ENCODE measurements around the gene SPHKAP.
"Not testable (repeated sequence)": the region's sequence is repeated elsewhere in the genome, so short reads cannot be mapped to it uniquely, and the experiment has no call there.

The SPHKAP gene, protein sequence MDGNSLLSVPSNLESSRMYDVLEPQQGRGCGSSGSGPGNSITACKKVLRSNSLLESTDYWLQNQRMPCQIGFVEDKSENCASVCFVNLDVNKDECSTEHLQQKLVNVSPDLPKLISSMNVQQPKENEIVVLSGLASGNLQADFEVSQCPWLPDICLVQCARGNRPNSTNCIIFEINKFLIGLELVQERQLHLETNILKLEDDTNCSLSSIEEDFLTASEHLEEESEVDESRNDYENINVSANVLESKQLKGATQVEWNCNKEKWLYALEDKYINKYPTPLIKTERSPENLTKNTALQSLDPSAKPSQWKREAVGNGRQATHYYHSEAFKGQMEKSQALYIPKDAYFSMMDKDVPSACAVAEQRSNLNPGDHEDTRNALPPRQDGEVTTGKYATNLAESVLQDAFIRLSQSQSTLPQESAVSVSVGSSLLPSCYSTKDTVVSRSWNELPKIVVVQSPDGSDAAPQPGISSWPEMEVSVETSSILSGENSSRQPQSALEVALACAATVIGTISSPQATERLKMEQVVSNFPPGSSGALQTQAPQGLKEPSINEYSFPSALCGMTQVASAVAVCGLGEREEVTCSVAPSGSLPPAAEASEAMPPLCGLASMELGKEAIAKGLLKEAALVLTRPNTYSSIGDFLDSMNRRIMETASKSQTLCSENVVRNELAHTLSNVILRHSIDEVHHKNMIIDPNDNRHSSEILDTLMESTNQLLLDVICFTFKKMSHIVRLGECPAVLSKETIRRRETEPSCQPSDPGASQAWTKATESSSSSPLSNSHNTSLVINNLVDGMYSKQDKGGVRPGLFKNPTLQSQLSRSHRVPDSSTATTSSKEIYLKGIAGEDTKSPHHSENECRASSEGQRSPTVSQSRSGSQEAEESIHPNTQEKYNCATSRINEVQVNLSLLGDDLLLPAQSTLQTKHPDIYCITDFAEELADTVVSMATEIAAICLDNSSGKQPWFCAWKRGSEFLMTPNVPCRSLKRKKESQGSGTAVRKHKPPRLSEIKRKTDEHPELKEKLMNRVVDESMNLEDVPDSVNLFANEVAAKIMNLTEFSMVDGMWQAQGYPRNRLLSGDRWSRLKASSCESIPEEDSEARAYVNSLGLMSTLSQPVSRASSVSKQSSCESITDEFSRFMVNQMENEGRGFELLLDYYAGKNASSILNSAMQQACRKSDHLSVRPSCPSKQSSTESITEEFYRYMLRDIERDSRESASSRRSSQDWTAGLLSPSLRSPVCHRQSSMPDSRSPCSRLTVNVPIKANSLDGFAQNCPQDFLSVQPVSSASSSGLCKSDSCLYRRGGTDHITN (N-terminal part only)

DNA sequence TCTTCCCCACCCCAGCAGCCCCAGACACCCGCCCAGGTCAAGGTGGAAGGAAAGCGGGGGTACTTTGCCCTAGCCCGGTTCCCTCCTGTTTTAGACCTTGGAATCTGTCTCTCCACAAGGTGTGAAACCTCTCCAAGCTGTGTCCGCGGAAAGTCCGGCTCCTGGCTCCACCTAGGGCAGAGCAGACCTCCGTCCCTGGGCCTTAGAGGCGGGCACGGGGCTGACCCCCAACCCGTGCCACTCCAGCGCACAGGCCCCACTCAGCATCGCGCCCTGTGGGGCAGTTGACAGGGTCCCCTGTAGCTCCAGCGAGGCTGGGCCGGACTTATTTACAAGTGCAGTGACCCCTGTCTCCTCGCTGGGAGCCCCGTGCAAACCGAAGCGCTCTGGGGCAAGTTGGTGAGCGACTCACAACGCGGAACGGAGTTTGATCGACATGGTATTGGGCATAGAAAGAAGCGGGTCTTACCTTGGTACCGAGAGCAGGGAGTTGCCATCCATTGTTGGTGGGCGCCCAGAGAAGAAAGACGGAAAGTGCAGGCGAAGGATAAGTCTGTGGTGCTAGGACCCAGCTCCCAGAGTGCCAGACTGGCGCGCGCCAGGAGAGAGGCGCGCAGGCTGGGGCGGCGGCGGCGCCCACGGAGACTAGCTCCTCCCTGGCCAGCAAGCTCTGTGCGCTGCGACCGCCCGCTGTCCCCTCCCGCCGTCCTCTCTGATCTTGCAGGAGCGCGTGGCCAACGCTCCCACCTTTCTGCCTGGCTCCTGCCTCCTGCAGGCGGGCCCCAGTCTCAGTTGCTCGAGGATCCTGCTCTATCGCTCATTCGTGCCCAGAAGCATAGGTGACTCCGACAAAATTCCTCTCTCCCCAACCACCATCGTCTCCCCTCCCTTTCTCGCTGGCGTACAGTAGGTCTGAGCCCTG is at the start of gene SPHKAP:
Gene SPHKAP (minus strand): TSS at position 590 of the 922 bp plus-strand sequence. CDS start 89 bp downstream, at position 501.
- DNase-seq = no peak

DNA sequence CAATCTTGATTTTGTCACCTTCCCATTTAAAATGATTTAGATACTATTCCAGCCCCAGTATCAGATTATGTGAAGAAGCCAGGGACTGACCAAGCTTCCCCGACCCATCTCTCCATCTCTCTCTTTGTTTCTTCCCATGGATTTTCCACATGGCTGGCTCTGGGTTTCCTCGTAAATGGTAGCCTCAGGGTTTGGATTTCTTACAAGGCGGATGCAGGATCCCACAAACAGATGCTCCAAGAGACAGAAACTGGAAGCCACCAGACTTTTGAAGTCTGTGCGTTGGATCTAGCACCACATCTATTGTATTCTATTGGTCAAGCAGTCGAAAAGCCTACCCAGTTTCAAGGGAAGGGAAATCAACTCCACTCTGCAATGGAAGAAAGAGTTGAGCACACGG is 46.0 kb upstream of the SPHKAP start:
- DNase-seq = no peak

DNA sequence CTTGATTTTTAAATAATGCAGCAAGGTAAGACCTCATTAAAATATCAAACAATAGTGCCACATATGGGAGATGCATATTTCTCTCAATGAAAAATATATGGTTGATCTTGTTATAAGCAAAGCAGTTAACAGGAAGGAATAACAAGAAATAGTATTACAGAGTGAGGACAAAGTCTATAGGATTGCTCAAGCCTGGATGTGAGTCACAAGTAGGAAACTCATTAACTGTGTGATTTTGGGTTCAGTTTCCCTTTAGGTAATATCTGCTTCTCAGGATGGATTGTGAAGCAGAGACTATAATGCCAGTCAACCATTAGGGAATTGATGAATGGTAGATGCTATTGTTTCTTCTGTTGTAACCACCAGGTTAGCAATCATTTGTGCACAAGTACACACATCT is 42.9 kb upstream of the SPHKAP start:
- no peak for DNase-seq

DNA sequence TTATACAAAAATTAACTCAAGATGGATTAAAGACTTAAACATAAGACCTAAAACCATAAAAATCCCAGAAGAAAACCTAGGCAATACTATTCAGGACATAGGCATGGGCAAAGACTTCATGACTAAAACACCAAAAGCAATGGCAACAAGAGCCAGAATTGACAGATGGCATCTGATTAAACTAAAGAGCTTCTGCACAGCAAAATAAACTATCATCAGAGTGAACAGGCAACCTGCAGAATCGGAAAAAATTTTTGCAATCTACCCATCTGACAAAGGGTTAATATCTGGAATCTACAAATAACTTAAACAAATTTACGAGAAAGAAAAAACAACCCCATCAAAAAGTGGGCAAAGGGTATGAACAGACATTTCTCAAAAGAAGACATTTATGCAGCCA is 37.1 kb upstream of the SPHKAP start:
- not testable (repeated sequence) for DNase-seq

DNA sequence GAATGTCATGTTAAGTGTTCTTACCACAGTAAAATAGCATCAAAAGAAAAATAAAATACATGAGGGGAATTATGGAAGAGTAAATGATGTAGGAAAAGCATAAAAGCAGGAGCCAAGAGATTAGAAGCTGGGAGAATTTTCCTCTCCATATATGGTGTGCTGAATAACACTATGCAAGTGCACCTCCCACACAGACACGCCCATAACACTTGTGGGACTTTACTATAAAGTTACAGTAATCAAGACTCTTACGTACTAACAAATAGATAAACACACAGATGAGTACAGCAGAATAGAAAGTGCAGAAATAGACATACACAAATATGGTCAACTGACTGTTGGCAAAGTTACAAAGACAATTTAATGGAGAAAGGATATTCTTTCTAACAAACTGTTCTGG is 16.0 kb upstream of the SPHKAP start:
- no peak for DNase-seq

DNA sequence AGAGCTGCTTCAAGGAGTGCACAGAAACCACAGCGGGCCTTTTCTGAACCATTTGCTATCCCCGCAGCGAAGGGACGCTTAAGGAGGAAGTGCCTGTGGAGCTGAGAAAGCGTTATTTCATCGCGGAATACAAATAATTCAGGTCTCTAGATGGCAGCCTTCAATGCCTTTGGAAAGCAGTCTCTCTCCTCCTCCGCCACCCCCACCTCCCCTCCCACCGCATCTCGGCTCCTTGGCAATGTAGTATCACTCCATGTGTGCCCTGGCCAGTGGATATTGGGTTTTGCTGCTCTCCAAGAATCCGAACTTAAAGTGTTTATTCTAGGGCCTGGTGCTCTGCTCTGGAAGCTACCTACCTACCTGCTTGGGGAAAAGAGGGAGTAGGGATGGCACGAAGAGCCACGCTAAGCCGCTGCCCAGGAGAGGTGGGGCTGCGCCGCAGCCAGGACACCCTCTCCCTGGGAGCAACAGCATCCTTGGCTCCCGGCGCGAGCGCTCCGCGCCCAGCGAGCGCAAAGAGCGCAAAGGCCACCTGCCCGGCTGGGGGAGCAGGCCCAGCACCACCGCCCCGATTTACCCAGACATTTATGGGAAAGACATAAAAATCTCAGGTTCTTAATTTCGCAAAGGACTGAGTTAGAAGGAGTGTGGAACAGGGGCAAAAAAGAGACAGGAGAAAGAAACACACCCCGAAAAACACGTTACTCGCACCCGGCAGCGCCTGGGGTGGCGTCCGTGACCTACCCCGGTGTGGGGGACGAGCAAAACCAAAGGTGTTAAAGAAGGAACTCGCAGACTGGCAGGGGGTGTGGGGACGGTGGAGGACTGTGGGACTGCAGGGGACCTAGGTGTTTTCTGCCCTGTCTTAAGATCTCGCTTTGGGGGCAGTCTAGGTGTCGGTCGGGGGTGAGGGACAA is 1.0 kb downstream of the SPHKAP start:
- DNase-seq = no peak

DNA sequence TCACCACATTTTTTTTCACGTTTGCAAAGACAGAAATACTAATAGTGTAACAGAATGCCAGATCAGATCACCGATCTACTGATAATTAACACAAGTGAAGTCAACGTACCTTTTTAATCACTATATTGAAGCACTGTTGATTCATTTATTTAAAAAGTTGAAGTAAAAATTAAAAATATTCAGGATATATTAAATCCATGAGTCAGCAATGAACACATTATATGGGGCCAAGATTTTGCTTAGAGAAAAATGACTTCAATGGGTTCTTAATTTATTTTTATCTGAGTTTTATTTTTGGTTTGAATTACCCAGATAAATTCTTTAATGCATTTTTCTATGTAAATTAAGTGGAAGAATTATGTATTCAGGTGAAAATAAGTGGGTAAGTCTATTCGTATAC is 14.2 kb downstream of the SPHKAP start:
- DNase-seq = no peak

DNA sequence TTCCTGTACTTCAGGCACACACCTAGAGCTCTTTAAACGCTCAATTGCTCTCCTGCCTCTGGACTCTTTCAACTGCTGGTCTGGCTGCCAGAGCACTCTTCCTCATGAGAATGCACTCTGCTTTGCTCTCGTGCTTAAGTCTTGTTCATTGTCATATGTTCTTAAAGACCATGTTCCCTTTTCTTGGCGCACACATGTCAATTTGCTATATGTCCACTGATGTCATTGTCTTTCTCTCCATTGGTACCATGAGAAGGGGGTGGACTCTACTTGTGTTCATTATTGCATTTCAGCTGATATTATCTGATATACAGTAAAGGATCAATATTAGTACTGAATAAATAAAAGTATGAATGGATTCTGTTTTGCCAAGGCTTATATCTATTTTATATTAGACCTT is 16.8 kb downstream of the SPHKAP start:
- DNase-seq = no peak

DNA sequence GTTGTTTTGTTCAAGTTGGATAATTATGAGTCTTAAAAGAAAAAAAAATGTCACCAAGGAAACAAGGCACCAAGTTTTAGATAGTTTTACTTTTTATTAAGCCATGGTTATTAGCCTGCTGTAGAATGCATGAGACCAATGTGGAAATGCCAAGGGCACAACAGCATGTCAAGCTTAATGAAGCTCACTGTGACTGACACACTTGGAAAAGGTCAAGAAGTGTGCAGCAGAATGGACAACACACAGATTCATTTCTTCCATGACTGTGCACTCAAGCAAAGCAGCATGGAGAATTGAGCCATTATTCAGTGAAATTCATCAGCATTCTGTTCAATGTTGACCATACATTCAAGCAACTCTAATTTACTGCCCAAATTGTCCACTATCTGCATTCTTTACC is 23.6 kb downstream of the SPHKAP start:
- DNase-seq = no peak

DNA sequence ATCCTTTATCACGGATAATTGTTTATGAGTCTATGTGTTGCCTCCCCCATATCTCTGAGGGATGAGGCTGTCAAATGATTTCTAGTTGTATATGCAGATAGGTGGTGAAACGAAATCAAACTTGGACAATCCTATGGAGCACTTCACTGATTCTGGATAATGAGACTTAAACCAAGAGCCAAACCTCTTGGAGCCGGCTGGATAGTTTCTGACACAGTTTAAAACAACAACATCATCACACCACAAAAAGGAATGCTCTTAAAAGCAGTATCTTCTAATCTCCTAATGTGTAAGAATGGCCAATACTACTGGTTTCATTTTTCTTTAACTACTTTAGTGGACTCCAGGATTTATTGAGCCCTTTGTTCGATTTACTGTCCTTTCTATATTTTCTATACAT is 36.5 kb downstream of the SPHKAP start:
- no peak for DNase-seq

DNA sequence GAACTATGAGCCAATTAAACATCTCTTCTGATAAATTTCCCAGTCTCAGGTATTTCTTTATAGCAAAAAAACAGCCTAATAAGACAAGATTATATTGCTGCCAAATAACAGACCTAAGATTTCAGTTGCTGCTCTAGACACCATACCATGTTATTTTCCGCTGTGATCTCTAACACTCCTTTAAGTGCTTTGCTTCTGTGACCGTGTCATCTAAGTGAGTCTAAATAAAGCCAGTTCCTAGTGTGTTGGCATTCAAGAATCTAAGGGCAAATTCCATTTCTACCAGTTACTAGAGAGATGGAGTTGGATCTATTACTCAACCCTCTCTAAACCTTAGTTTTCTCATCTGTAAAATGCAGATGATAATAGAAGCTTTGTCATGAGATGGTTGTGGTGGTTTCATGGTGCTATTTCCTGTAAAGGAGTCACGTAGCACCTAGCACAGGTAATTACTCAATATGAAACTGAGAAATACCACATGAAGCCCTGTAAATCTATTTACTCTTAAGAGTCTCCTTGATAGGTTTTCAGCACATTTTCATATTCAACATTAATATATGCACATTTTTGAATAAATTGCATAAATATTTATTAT is 40.5 kb downstream of the SPHKAP start:
- DNase-seq = no peak

DNA sequence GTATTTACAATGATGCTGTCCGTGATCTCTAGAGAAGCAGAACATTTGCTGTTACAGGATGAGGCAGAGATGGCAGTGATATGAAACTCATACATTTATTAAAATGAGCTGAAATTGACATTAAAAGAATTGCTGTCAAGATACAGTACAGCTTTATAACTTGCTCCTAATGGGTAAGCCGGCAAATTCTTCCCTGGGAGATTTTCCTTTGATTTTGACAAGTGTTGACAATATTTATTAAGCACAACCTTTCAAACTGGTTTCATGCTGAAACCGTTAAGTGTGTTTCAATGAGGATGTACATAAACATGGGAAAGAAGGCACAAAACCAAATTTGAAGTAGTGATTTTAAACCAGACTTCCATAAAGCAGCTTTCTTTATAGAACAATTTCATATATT is 45.5 kb downstream of the SPHKAP start:
- no peak for DNase-seq

DNA sequence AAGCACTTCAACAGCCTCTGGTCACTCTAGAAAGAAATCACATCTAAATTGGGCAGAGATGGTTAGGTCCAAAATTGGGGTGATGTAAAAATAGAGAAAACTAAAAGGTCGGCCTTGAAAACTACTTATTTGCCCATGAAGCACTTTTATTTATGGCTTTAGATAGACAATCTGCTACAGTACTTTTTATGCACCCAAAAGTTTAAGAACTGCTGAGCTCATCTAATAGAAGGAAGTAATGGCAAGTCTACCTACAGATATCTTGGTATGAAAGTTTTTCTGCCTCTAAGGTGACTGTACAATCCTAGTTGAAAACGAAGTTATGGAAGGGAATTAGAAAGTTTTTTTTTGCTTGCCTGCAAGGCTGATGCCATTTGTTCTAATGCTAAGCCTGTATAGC is 46.2 kb downstream of the SPHKAP start:
- DNase-seq = no peak

DNA sequence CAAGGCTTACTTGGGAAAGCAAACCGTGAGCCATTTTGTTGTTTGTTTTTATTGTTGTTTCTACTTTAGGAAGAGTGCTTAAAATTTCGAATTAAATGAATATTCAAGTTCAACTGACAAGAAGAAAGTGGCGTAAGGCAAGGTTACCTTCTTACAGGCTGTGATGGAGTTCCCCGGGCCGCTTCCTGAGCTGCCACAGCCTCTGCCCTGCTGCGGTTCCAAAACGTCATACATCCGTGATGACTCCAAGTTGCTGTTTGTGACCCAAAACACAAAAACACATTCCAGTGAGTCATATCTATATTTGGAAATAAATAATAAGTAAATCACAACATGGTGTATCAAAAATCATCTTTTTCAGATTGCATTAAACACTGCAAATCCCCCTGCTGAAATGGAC is 49.7 kb downstream of the SPHKAP start:
- no peak for DNase-seq

DNA sequence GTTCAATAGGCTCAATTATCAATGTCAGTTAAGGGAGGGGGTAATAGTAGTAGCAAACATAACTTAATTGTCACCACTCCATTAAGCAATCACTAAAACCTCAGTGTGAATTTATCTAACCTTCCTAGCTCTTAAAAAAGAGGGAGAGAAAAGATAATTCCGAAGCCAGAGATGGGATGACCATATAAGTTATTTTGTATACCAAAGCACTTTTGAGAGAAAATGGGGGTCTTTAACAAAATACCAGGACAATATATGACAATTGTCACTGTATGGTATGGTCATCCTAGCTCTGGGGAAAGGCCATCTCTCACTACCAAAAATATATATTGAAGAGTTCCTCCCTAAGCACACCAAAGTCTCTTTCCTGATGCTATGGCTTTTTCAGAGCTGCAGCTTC is 55.1 kb downstream of the SPHKAP start:
- no peak for DNase-seq

DNA sequence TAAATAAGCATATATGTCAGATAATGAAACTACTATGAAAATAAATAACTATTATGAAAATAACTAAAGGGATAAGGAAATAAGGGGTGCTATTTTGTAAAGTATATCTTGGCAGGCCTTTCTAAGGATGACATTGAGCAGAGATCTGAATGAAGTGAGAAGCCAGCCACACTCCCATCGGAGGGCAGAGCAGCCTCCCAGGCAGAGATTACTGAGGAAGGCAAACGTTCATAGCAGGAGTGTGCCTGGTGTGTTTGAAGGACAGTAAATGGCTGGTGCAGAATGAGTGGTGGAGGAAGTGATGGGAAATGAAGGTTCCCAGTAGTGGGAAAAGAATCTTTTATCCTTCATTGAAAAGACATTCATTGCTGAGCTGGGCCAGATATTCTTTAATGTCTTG is 62.5 kb downstream of the SPHKAP start:
- DNase-seq = no peak

DNA sequence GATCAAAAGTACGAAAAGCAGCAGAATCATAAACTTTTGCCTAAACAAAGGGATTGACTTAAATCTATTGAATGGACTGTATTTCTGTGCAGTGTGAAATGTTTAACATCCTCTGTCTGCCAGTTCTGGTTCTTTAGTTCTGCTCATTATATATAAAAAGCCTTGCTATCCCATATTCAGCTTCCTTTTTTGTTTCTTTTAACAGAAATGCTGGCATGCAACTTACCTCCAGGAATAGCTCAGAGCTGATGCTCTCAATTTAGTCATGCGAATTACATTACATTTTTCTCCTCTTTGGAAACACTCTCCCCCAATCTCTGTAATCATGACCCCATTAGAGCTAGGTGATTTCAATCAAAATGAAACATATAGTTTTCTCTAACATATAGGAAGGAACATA is 73.6 kb downstream of the SPHKAP start:
- DNase-seq = no peak

DNA sequence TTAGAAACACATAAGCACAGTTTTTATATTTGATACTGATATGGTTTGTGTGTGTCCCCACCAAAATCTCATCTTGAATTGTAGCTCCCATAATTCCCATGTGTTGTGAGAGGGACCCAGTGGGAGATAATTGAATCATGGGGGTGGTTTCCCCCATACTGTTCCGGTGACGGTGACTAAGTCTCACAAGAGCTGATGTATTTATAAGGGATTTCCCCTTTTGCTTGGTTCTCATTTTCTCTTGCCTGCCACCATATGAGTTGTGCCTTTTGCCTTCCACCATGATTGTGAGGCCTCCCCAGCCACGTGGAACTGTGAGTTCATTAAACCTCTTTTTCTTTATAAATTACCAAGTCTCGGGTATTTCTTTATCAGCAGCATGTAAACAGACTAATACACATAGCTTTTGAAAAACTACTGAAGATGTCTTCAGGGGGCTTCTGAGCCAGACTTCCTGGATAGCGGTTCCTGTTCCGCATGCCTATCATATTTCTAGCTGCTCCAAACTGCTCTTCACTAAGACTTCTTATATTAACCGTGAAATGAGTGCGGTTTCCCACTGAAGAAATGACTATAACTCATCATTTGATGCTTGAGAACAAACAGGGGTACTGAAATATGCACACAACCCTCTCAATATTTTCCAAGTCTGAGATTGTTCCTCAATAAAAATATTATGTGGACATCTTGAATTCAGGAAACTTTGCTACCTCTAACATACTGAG is 75.8 kb downstream of the SPHKAP start:
- DNase-seq = no peak

DNA sequence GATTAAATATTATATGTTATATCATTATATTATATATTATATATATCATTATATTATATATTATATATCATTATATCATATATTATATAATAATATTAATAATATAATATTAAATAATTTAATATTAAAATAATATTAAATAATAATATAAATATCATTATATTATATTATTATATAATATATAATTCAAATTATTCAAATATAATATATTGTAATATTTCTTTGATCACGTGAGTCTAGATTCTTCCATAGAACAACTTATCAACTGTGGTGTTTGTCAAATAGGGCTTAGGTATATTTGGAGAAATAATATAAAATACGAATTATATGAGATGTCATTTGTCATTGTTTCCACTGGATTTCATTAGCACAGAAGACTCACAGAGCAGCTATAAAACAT is 77.3 kb downstream of the SPHKAP start:
- no peak for DNase-seq

DNA sequence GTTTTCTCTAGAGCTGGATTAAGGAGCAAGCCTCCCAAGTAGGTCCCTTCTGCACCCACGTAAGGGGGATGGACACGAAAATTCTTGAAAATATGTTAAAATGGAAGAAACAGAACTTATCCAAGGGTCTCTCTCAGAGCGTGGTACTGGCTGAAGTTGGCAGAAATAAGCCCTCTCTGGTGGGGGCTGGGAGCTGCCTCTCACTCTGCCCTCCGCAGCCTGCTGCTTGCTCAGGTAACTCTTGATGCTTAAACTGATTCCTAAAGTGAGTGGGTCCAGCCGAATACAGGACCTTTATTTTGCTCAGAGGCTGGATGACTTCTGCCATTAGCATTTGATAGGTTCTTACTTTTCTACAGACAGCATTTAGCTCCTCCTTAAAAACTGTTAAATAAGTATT is 78.1 kb downstream of the SPHKAP start:
- DNase-seq = no peak
